ENCODE data around the gene DYNC1I1.

DNA sequence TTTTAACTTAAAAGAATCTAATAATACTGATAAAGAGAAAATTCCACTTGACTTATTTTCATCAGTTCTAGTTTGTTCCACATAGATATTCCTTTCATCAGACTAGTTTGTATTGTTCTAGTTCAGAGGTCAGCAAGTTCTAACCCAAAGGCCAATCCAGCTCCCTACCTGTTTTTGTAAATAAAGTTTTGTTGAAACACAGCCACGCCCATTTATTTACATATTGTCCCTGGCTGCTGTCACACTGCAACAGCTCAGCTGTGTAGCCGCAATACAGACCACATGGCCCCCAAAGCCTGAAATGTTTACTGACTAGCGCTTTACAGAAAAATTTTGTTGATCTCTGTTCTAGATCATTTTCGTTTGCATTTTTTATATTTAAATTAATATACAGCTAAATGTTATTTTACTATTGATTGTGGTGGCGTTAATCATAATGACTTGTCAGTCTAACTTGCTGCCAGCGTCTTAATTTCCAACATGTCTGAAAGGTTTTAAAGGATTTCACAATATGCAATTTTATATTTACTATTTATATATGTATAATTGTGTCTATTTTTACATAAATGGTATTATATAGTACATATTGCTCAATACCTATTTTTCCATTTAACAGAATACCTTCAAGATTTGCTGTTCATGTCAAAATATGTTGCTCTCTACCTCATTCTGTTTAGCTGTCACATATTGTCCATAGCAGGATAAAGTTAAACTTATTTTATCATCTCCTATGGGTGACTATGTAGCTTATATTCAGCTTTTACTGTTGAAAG is 159.3 kb downstream of the DYNC1I1 start:
- TF ChIP-seq FOS (IDR thresholded peaks at IDR 0.05; ENCODE audit: borderline replicate concordance, insufficient read depth, low read length): no peak
- TF ChIP-seq, protein P1, sequence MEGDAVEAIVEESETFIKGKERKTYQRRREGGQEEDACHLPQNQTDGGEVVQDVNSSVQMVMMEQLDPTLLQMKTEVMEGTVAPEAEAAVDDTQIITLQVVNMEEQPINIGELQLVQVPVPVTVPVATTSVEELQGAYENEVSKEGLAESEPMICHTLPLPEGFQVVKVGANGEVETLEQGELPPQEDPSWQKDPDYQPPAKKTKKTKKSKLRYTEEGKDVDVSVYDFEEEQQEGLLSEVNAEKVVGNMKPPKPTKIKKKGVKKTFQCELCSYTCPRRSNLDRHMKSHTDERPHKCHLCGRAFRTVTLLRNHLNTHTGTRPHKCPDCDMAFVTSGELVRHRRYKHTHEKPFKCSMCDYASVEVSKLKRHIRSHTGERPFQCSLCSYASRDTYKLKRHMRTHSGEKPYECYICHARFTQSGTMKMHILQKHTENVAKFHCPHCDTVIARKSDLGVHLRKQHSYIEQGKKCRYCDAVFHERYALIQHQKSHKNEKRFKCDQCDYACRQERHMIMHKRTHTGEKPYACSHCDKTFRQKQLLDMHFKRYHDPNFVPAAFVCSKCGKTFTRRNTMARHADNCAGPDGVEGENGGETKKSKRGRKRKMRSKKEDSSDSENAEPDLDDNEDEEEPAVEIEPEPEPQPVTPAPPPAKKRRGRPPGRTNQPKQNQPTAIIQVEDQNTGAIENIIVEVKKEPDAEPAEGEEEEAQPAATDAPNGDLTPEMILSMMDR (IDR thresholded peaks at IDR 0.05; ENCODE audit: extremely low read depth in 1 of 2, insufficient read depth in 1 of 2, low read depth in 1 of 2, low read length in 2 of 2): no peak
